CD14-positive monocyte (primary cell): ENCODE data around the gene TMEM44. TPM values are rescaled to one million over a fixed set of nuclear protein-coding genes. Genes with fewer than 3 reads are reported as not detected.

Experiments
- DNase-seq, 3 donors: peaks; one replicate each; pipeline ENCODE4 v3.0.0-alpha.2; 2011 to 2022
- H2AFZ ChIP-seq: 2 replicates; pipeline ENCODE4 v1.6.0; 2012; ENCODE audit warnings: mild to moderate bottlenecking, low read depth, low read length, inconsistent platforms; ENCODE audit not compliant: insufficient read depth, poor library complexity, severe bottlenecking
- H3K27ac ChIP-seq, 2 donors: 1 replicate in 1 of 2; 2 replicates in 1 of 2; pipeline ENCODE4 v1.5.1; 2012 to 2013; ENCODE audit warnings: low read length in 2 of 2, control low read depth in 1 of 2, inconsistent platforms in 1 of 2, low read depth in 1 of 2, mild to moderate bottlenecking in 1 of 2
- H3K27me3 ChIP-seq, 2 donors: one replicate each; pipeline versions ENCODE4 v1.6.0 to v1.6.1; 2011 to 2013; ENCODE audit warnings: low read length in 2 of 2; ENCODE audit not compliant: control insufficient read depth in 2 of 2, insufficient read depth in 2 of 2
- H3K36me3 ChIP-seq, 2 donors: replicated peaks in 1 of 2; 1 replicate in 1 of 2; 2 replicates in 1 of 2; pipeline versions ENCODE4 v1.5.1 to v1.6.1; 2012 to 2013; ENCODE audit warnings: low read length in 2 of 2, control low read depth in 1 of 2, inconsistent platforms in 1 of 2, mild to moderate bottlenecking in 1 of 2; ENCODE audit not compliant: insufficient read depth in 2 of 2, control insufficient read depth in 1 of 2
- H3K4me1 ChIP-seq, 2 donors: 1 replicate in 1 of 2; 2 replicates in 1 of 2; pipeline versions ENCODE4 v1.5.1 to v1.6.1; 2012 to 2013; ENCODE audit warnings: low read length in 2 of 2, control low read depth in 1 of 2, inconsistent platforms in 1 of 2, mild to moderate bottlenecking in 1 of 2, moderate library complexity in 1 of 2; ENCODE audit not compliant: insufficient read depth in 2 of 2, control insufficient read depth in 1 of 2
- H3K4me2 ChIP-seq: replicated peaks from 2 replicates; pipeline ENCODE3; 2012; ENCODE audit warnings: low read length, moderate library complexity, mild to moderate bottlenecking; ENCODE audit not compliant: poor library complexity, severe bottlenecking; ENCODE audit errors: extremely low read depth
- H3K4me3 ChIP-seq, 3 experiments: fragments of 200-600 bp in 1 of 3; sonication (generic) in 1 of 3; replicated peaks in 1 of 3; 1 replicate in 2 of 3; 2 replicates in 1 of 3; pipeline ENCODE4 v1.5.1; 2011 to 2013; ENCODE audit warnings: low read length in 3 of 3, mild to moderate bottlenecking in 3 of 3, control low read depth in 2 of 3, low read depth in 2 of 3, inconsistent platforms in 1 of 3, moderate library complexity in 1 of 3
- H3K79me2 ChIP-seq: 2 replicates; pipeline ENCODE4 v1.6.0; 2012; ENCODE audit warnings: mild to moderate bottlenecking, control low read depth, inconsistent platforms, low read length, moderate library complexity; ENCODE audit not compliant: insufficient read depth
- H3K9ac ChIP-seq: 2 replicates; pipeline ENCODE4 v1.6.0; 2017; ENCODE audit warnings: low read length, mild to moderate bottlenecking; ENCODE audit not compliant: insufficient read depth, poor library complexity, severe bottlenecking
- H3K9me3 ChIP-seq, 2 donors: replicated peaks in 1 of 2; 1 replicate in 1 of 2; 2 replicates in 1 of 2; pipeline versions ENCODE4 v1.5.1 to v1.6.1; 2012 to 2013; ENCODE audit warnings: low read length in 2 of 2, control low read depth in 1 of 2; ENCODE audit not compliant: control insufficient read depth in 1 of 2, insufficient read depth in 1 of 2
- H4K20me1 ChIP-seq: 2 replicates; pipeline ENCODE4 v1.6.0; 2012; ENCODE audit warnings: mild to moderate bottlenecking, low read length, control low read depth, moderate library complexity; ENCODE audit not compliant: insufficient read depth
- H3K27ac Mint-ChIP-seq, 7 donors: one replicate each; pipeline ENCODE4 v1.8.0; 2020; ENCODE audit warnings: mild to moderate bottlenecking in 7 of 7, mixed read lengths in 7 of 7, moderate library complexity in 6 of 7, inconsistent platforms in 2 of 7
- H3K27me3 Mint-ChIP-seq, 3 donors: one replicate each; pipeline ENCODE4 v1.8.0; 2021 to 2022; ENCODE audit warnings: low read depth in 3 of 3, mild to moderate bottlenecking in 3 of 3, mixed read lengths in 3 of 3, moderate library complexity in 3 of 3, inconsistent platforms in 1 of 3
- H3K36me3 Mint-ChIP-seq, 2 donors: one replicate each; pipeline ENCODE4 v1.8.0; 2020; ENCODE audit warnings: mixed read lengths in 2 of 2, inconsistent platforms in 1 of 2, mild to moderate bottlenecking in 1 of 2
- H3K4me1 Mint-ChIP-seq: one replicate; pipeline ENCODE4 v1.8.0; 2020; ENCODE audit warnings: mild to moderate bottlenecking, mixed read lengths
- H3K4me3 Mint-ChIP-seq, 2 donors: one replicate each; pipeline ENCODE4 v1.8.0; 2020; ENCODE audit warnings: mild to moderate bottlenecking in 2 of 2, mixed read lengths in 2 of 2, moderate library complexity in 1 of 2
- H3K9me3 Mint-ChIP-seq, 7 donors: one replicate each; pipeline ENCODE4 v1.8.0; 2020 to 2022; ENCODE audit warnings: mixed read lengths in 7 of 7, mild to moderate bottlenecking in 6 of 7, moderate library complexity in 6 of 7, inconsistent platforms in 2 of 7
- CTCF ChIP-seq: fragments of 200-600 bp; IDR thresholded peaks from one replicate; pipeline ENCODE4 v1.8.0; 2022; ENCODE audit warnings: antibody characterized with exemption, mild to moderate bottlenecking
- WGBS: methylation state at CpG from one replicate; pipeline ENCODE4 v1.1.5; 2013; ENCODE audit warnings: missing lambda C conversion rate; ENCODE audit not compliant: insufficient coverage; 5-methylcytosine and 5-hydroxymethylcytosine counted together
- intact Hi-C, 2 donors: fragments of 100-400 bp; cut with micrococcal nuclease; formaldehyde crosslinking; loops; one replicate each; pipeline versions ENCODE4 v1.15.0 to v1.15.1; 2023
- polyA plus RNA-seq, 3 donors: library from polyadenylated mRNA; depleted of rRNA in 1 of 3; unstranded in 2 of 3; stranded (reverse) in 1 of 3; fragments of 300-500 nt in 2 of 3; fragments of >200 nt in 1 of 3; fragmentation: Illumina TruSeq in 2 of 3; gene quantifications; 1 replicate in 2 of 3; 2 replicates in 1 of 3; pipeline ENCODE4 v1.2.3, GENCODE V29; 2012 to 2021

TMEM44 gene
- polyA plus RNA-seq, 3 donors: 0.68 TPM; not detected in 2

- no peaks in the 10 kb centered on the region for H3K79me2 ChIP-seq
- no peaks in the 10 kb centered on the region for H3K36me3 ChIP-seq
- TF ChIP-seq CTCF: no peak
- H3K4me1 ChIP-seq: peaks cover 14 to 29% of the 10 kb centered on the region in 2 donors
- peak overlapping the region; percentile 76 for H3K4me2 ChIP-seq
- peak overlapping the region in 1 of 2 donors; percentile 70 for H3K27ac ChIP-seq
- Mint-ChIP-seq H3K36me3 (no peaks in the 10 kb centered on the region), H3K4me3 (peak overlapping the region; percentile 73 to 94), H3K27me3 (peaks cover 0 to 2% (median 0%) of the 10 kb centered on the region in 3 donors), H3K9me3 (peaks cover 0 to 1% (median 0%) of the 10 kb centered on the region in 7 donors), H3K27ac (peak overlapping the region; percentile 68 to 97 (median 92)), H3K4me1 (peaks cover 27% of the 10 kb centered on the region)
- H3K4me3 ChIP-seq: peak overlapping the region in 1 of 3 experiments; percentile 62
- H2AFZ ChIP-seq: peak overlapping the region; percentile 76
- DNase-seq: peak; percentile 48 to 70 (median 60)
- no peaks in the 10 kb centered on the region for H3K27me3 ChIP-seq
- WGBS: 35% methylated on average over 8 of the region's 8 CpGs
- H3K9me3 ChIP-seq: no peaks in the 10 kb centered on the region
- no peaks in the 10 kb centered on the region for H4K20me1 ChIP-seq
- intact Hi-C loops: no loop called here
- H3K9ac ChIP-seq: peak overlapping the region; percentile 50
Measured at GRCh38 chr3:194540274-194540905, 92.8 kb downstream of the TMEM44 start.

- no peaks in the 10 kb centered on the region for H3K27me3 ChIP-seq
- Mint-ChIP-seq H3K4me1 (peaks cover 27% of the 10 kb centered on the region), H3K9me3 (peaks cover 0 to 10% (median 6%) of the 10 kb centered on the region in 7 donors), H3K4me3 (no peak overlapping the region), H3K27me3 (peaks cover 0 to 2% (median 0%) of the 10 kb centered on the region in 3 donors), H3K36me3 (no peaks in the 10 kb centered on the region), H3K27ac (peak overlapping the region in 1 of 7 donors; percentile 52)
- no peak overlapping the region for H3K9ac ChIP-seq
- no peak overlapping the region for H3K4me3 ChIP-seq
- TF ChIP-seq CTCF: no peak
- WGBS: no CpG with 5 or more reads among the region's 3 CpGs
- H3K36me3 ChIP-seq: no peaks in the 10 kb centered on the region
- H3K9me3 ChIP-seq: peaks cover 3 to 4% of the 10 kb centered on the region in 2 donors
- no peaks in the 10 kb centered on the region for H3K79me2 ChIP-seq
- no peak overlapping the region for H2AFZ ChIP-seq
- H3K4me2 ChIP-seq: no peak overlapping the region
- H4K20me1 ChIP-seq: no peaks in the 10 kb centered on the region
- no peak for DNase-seq
- no peak overlapping the region for H3K27ac ChIP-seq
- peaks cover 14 to 29% of the 10 kb centered on the region in 2 donors for H3K4me1 ChIP-seq
- intact Hi-C loops: loop anchor here in 1 of 2 donors (10.0 kb wide), 1 partner anchor 55 kb away; no protein-coding TSS in a partner anchor
Measured at GRCh38 chr3:194539498-194539897, 93.7 kb downstream of the TMEM44 start.
